Neuron (in vitro differentiated cells): ENCODE results near the gene TM2D1.

Source experiments
- H2AFZ ChIP-seq: one replicate; pipeline ENCODE4 v1.6.1; 2013; ENCODE audit warnings: low read depth, mild to moderate bottlenecking, inconsistent platforms, low read length, moderate library complexity
- H3K27me3 ChIP-seq: one replicate; pipeline ENCODE4 v1.6.1; 2013; ENCODE audit warnings: low read length; ENCODE audit not compliant: insufficient read depth
- H3K36me3 ChIP-seq: one replicate; pipeline ENCODE4 v1.6.1; 2013; ENCODE audit warnings: low read length; ENCODE audit not compliant: insufficient read depth
- H3K4me1 ChIP-seq: one replicate; pipeline ENCODE4 v1.6.1; 2013; ENCODE audit warnings: low read length; ENCODE audit not compliant: insufficient read depth
- H3K4me3 ChIP-seq: 2 replicates; pipeline ENCODE4 v1.5.1; 2013; ENCODE audit warnings: mild to moderate bottlenecking, low read length, moderate library complexity
- H3K9me3 ChIP-seq: one replicate; pipeline ENCODE4 v1.6.1; 2013; ENCODE audit warnings: low read length

TM2D1 gene

DNA sequence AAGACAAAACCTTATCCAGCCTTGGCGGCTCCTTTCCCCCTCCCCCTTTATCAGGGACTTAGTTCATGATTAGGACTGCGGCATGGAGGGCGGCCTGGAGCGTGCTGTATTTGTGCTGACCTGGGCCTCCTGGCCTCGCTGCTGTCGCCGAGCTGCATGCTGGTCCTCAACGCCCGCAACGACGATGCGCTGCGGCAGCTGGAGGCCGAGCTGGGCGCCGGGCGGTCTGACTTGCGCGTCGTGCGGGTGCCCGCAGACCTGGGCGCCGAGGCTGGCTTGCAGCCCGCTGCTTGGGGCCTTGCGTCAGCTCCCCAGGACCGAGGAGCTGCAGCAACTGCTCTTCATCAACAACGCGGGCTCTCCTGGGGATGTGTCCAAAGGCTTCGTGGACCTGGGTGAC lies 70.9 kb downstream of the TM2D1 start:
- Histone ChIP-seq H2AFZ (no peak overlapping the region), H3K4me3 (no peak overlapping the region), H3K9me3 (no peaks in the 10 kb centered on the region), H3K36me3 (no peaks in the 10 kb centered on the region), H3K4me1 (no peaks in the 10 kb centered on the region), H3K27me3 (no peaks in the 10 kb centered on the region)

GRCh38 chr1:61648983-61649742 lies 75.8 kb downstream of the TM2D1 start:
- Histone ChIP-seq H3K4me1 (no peaks in the 10 kb centered on the region), H3K4me3 (no peak overlapping the region), H2AFZ (no peak overlapping the region), H3K36me3 (no peaks in the 10 kb centered on the region), H3K27me3 (no peaks in the 10 kb centered on the region), H3K9me3 (no peaks in the 10 kb centered on the region)

DNA sequence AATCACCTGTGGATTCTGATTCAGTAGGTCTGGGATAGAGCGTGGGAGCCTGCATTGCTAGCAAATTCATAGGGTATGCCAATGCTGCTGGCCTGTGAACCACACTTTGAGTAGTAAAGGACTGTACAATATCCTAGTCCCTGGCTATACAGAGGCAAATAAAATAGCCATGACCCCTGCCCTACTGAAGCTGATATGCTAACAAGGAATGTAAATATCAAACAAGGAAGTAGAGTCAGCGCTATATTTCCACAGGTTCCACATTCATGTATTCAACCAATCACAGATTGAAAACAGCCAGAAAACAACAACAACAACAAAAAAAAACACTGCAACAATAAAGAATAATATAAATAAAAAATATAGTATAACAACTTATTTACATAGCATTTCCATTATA lies 77.8 kb downstream of the TM2D1 start:
- H3K4me1 ChIP-seq: no peaks in the 10 kb centered on the region
- no peaks in the 10 kb centered on the region for H3K36me3 ChIP-seq
- no peak overlapping the region for H3K4me3 ChIP-seq
- H2AFZ ChIP-seq: no peak overlapping the region
- H3K9me3 ChIP-seq: no peaks in the 10 kb centered on the region
- H3K27me3 ChIP-seq: no peaks in the 10 kb centered on the region

- H2AFZ ChIP-seq: no peak overlapping the region
- H3K9me3 ChIP-seq: no peaks in the 10 kb centered on the region
- H3K4me3 ChIP-seq: no peak overlapping the region
- H3K27me3 ChIP-seq: peaks cover 3% of the 10 kb centered on the region
- H3K36me3 ChIP-seq: no peaks in the 10 kb centered on the region
- no peaks in the 10 kb centered on the region for H3K4me1 ChIP-seq
These were observed 79.5 kb downstream of the TM2D1 start for GRCh38 chr1:61645476-61645875.

DNA sequence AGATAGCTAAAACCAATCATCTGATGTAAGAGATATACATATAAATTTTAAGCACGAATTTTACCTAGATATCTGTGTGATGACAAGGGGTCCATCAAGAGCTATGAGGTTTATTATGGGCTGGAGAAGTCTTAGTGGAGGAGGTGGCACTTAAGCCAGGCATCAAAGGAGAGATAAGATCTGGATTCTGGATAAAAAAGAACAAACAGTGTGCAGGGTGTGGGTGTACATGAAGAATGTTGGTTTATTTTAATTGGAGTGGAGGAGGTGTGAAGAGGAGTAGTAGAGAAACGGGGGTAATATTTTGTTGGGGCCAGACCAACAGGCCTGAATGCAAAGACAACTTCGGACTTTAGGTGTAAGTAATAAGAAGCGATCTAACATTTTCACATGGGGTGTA lies 80.6 kb downstream of the TM2D1 start:
- Histone ChIP-seq H3K4me1 (no peaks in the 10 kb centered on the region), H3K9me3 (no peaks in the 10 kb centered on the region), H2AFZ (no peak overlapping the region), H3K4me3 (no peak overlapping the region), H3K27me3 (peaks cover 11% of the 10 kb centered on the region), H3K36me3 (no peaks in the 10 kb centered on the region)

GRCh38 chr1:61642475-61643232 lies 82.3 kb downstream of the TM2D1 start:
- Histone ChIP-seq H3K4me1 (no peaks in the 10 kb centered on the region), H3K36me3 (no peaks in the 10 kb centered on the region), H3K4me3 (no peak overlapping the region), H3K9me3 (no peaks in the 10 kb centered on the region), H3K27me3 (peaks cover 14% of the 10 kb centered on the region), H2AFZ (no peak overlapping the region)

DNA sequence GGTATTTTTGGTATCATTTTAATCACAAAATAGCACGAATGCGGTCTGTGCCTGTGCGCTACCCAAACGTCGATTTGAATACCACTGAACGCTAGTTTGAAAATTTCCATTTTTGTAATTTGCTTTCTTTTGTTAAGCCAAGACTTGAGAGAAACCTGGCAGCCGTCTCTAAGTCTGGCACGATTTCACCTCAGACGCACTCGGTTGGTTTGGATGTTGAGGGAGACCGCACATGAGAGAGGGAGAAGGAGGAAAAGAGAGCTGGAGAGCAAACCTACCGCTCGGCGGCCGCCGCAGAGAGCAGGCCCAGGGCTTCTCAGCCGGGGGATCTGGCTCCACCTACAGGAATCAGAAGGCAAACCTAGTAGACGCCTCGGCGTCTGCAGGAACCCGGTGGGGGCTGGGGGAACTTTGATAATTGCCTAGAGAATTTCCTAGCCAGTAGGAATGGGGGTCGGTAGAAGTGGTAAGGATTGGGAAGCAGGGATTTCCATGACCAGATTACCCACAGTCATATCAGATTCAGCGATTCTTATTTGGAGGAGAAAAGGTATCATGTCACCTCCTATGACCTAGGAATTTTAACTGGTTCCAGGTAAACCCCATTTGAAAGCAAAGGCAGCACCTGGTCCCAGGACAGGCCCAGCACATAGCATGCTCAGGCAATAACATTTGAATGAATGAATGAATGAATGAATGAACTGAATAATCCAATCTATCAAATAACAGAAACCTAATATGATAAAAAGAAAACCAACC lies 83.2 kb downstream of the TM2D1 start:
- peaks cover 14% of the 10 kb centered on the region for H3K27me3 ChIP-seq
- no peaks in the 10 kb centered on the region for H3K9me3 ChIP-seq
- H2AFZ ChIP-seq: no peak overlapping the region
- H3K4me3 ChIP-seq: no peak overlapping the region
- no peaks in the 10 kb centered on the region for H3K4me1 ChIP-seq
- H3K36me3 ChIP-seq: no peaks in the 10 kb centered on the region

DNA sequence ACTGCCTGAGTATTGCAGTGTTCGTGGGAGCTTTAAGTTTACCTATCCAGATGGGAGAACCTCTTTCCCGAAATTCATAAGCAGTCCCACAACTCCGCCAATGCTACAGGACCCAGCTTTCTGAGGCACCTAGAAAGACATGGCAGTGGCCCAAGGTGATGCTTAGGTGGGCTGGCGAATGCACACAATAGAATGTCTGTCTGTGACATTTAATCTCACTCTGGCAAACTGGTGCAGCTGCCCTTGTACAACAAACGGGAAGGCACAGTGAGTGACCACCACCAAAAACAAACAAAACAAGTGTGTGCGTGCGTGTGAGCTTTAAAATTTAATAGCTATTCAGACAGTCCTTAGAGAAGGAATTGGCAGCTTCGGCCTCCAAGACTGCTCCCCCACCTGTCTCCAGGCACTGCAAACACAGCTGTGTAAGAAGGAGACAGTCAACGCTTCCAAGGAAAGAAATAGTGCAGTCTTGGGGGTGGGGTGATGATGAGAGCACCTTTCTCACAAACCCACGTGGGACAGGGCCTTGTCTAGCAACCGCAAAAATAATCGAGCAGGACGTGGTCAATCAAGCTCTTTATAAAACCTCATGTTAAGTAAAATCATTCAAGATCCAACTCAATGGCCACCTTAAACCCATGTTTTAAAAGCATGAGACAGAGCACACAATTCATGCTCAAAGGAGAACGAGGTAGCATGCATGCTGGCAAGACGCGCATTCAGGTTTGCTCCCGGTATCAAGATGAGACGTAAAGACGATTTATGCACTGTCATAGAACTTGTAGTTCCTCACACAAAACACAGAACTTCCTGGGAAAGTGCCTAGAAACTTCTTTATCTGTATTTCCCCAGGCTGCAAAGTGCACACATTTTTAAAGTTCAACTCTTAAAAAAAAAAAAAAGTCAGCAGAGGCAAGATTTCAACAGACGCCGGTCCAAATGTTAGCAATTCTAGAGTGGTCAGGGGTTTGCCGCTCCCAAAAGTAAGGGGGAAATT lies 84.1 kb downstream of the TM2D1 start:
- H3K9me3 ChIP-seq: no peaks in the 10 kb centered on the region
- H3K36me3 ChIP-seq: no peaks in the 10 kb centered on the region
- H3K27me3 ChIP-seq: peaks cover 14% of the 10 kb centered on the region
- no peak overlapping the region for H2AFZ ChIP-seq
- H3K4me3 ChIP-seq: no peak overlapping the region
- H3K4me1 ChIP-seq: no peaks in the 10 kb centered on the region

- H3K4me3 ChIP-seq: no peak overlapping the region
- no peaks in the 10 kb centered on the region for H3K36me3 ChIP-seq
- no peak overlapping the region for H2AFZ ChIP-seq
- peaks cover 14% of the 10 kb centered on the region for H3K27me3 ChIP-seq
- no peaks in the 10 kb centered on the region for H3K4me1 ChIP-seq
- no peaks in the 10 kb centered on the region for H3K9me3 ChIP-seq
These were observed 85.2 kb downstream of the TM2D1 start for GRCh38 chr1:61639608-61640336.

- Histone ChIP-seq H3K27me3 (peaks cover 14% of the 10 kb centered on the region), H3K4me3 (no peak overlapping the region)
These were observed 85.9 kb downstream of the TM2D1 start for GRCh38 chr1:61638911-61639605.

GRCh38 chr1:61638296-61638695 lies 86.6 kb downstream of the TM2D1 start:
- H2AFZ ChIP-seq: no peak overlapping the region
- no peaks in the 10 kb centered on the region for H3K36me3 ChIP-seq
- H3K4me1 ChIP-seq: no peaks in the 10 kb centered on the region
- H3K27me3 ChIP-seq: peaks cover 14% of the 10 kb centered on the region
- H3K4me3 ChIP-seq: no peak overlapping the region
- no peaks in the 10 kb centered on the region for H3K9me3 ChIP-seq

More at GRCh38 chr1:61638911-61639605, 85.9 kb downstream of the TM2D1 start:
- Histone ChIP-seq H3K4me1 (no peaks in the 10 kb centered on the region), H3K9me3 (no peaks in the 10 kb centered on the region), H3K36me3 (no peaks in the 10 kb centered on the region), H2AFZ (no peak overlapping the region)
